CD1c-positive myeloid dendritic cell (primary cell): ENCODE data around the gene ZNF440.

Experiments used
- DNase-seq: peaks from one replicate; pipeline ENCODE4 v3.0.0-alpha.2; 2016; ENCODE audit errors: extremely low spot score

ZNF440 gene

GRCh38 chr19:11882606-11883005 is 68.5 kb downstream of the ZNF440 start:
- no peak for DNase-seq
